DND-41 (cell line): ENCODE results near the gene PDE3B.
A peak's percentile ranks its signal among the peaks of the same experiment; 100 is the strongest.
"Not testable (repeated sequence)": the region's sequence is repeated elsewhere in the genome, so short reads cannot be mapped to it uniquely, and the experiment has no call there.

Experiments used
- ATAC-seq: fragments of 200-7000 bp; cut with Tn5 transposase; 3 replicates; pipeline ENCODE4 v1.9.1; 2021; ENCODE audit warnings: low read depth; ENCODE audit not compliant: insufficient read depth
- DNase-seq: peaks from one replicate; pipeline ENCODE4 v3.0.0-alpha.2; 2020
- H2AFZ ChIP-seq: 2 replicates; pipeline ENCODE4 v1.6.0; 2012; ENCODE audit warnings: low read depth, low read length
- H3K27ac ChIP-seq: 2 replicates; pipeline ENCODE4 v1.5.1; 2012; ENCODE audit warnings: low read length, inconsistent platforms
- H3K27me3 ChIP-seq: fragments of 200-600 bp; sonication (generic); 2 replicates; pipeline ENCODE4 v1.6.0; 2012; ENCODE audit warnings: low read length, mild to moderate bottlenecking, inconsistent platforms; ENCODE audit not compliant: insufficient read depth, poor library complexity
- H3K36me3 ChIP-seq: 2 replicates; pipeline ENCODE4 v1.5.1; 2012; ENCODE audit warnings: low read length, inconsistent platforms; ENCODE audit not compliant: insufficient read depth
- H3K4me1 ChIP-seq: 2 replicates; pipeline ENCODE4 v1.5.1; 2012; ENCODE audit warnings: mild to moderate bottlenecking, low read length; ENCODE audit not compliant: insufficient read depth
- H3K4me2 ChIP-seq: 2 replicates; pipeline ENCODE4 v1.6.0; 2012; ENCODE audit warnings: mild to moderate bottlenecking, moderate library complexity, low read length, inconsistent platforms; ENCODE audit not compliant: insufficient read depth
- H3K4me3 ChIP-seq, 2 experiments: fragments of 200-600 bp in 1 of 2; shearing (Covaris generic) in 1 of 2; 2 replicates each; pipeline ENCODE4 v1.5.1; 2012 to 2016; ENCODE audit warnings: inconsistent platforms in 2 of 2, low read length in 2 of 2, mild to moderate bottlenecking in 2 of 2, low read depth in 1 of 2, moderate library complexity in 1 of 2
- H3K79me2 ChIP-seq: 2 replicates; pipeline ENCODE4 v1.6.0; 2012; ENCODE audit warnings: low read length, inconsistent platforms; ENCODE audit not compliant: insufficient read depth
- H3K9ac ChIP-seq: 2 replicates; pipeline ENCODE4 v1.6.0; 2012; ENCODE audit warnings: low read depth, mild to moderate bottlenecking, inconsistent platforms, low read length, moderate library complexity
- H3K9me3 ChIP-seq: 2 replicates; pipeline ENCODE4 v1.5.1; 2012; ENCODE audit warnings: low read length, moderate library complexity, mild to moderate bottlenecking, inconsistent platforms; ENCODE audit not compliant: insufficient read depth, severe bottlenecking
- H4K20me1 ChIP-seq: 2 replicates; pipeline ENCODE4 v1.6.0; 2012; ENCODE audit warnings: low read length; ENCODE audit not compliant: insufficient read depth
- CTCF ChIP-seq: IDR thresholded peaks from 2 replicates; pipeline ENCODE4 v1.5.1; 2012; ENCODE audit warnings: borderline replicate concordance, low read length, moderate library complexity, mild to moderate bottlenecking; ENCODE audit not compliant: poor library complexity, severe bottlenecking; ENCODE audit errors: extremely low read depth
- EZH2 ChIP-seq: IDR thresholded peaks from 3 replicates; pipeline ENCODE4 v1.6.1; 2012; ENCODE audit warnings: borderline replicate concordance, low read depth, mild to moderate bottlenecking, moderate library complexity, low read length, inconsistent platforms; ENCODE audit not compliant: severe bottlenecking

The PDE3B gene

GRCh38 chr11:14773755-14774154, 130.2 kb downstream of the PDE3B start:
- no peak for DNase-seq
- no peak for ATAC-seq
- Histone ChIP-seq H3K4me3 (no peak overlapping the region), H3K9ac (no peak overlapping the region), H3K4me1 (no peaks in the 10 kb centered on the region), H3K4me2 (no peak overlapping the region), H2AFZ (no peak overlapping the region), H4K20me1 (peaks cover 6% of the 10 kb centered on the region; the same call in 1 of the 2 replicates), H3K79me2 (no peaks in the 10 kb centered on the region), H3K27ac (no peak overlapping the region), H3K27me3 (no peaks in the 10 kb centered on the region), H3K9me3 (no peaks in the 10 kb centered on the region), H3K36me3 (peaks cover 11% of the 10 kb centered on the region)
- no peak for TF ChIP-seq EZH2
- peak; percentile 48 for TF ChIP-seq CTCF

DNA sequence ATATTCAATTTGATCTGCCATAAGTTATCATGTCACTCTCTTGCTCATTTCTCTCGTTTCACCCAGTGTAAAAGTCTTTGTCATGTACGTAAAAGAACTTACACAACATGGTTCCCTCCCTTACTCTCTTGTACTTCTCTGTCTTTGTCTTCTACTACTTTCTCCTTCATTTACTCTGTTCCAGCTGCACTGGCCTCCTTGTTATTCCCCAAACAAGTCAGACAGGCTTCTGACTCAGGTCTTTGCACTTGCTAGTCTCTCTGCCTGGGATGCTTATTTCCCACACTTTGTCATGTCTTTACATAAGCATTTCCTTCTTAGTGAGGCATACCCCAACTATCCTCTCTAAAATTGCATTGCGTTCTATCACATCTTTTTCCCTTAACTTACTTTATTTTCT, 131.1 kb downstream of the PDE3B start:
- DNase-seq (no peak), ATAC-seq (no peak)
- H3K27me3 ChIP-seq = no peaks in the 10 kb centered on the region
- no peak overlapping the region for H3K27ac ChIP-seq
- no peak for TF ChIP-seq CTCF
- TF ChIP-seq EZH2 = no peak
- H3K4me2 ChIP-seq = no peak overlapping the region
- peaks cover 3% of the 10 kb centered on the region; the same call in 1 of the 2 replicates for H4K20me1 ChIP-seq
- no peaks in the 10 kb centered on the region for H3K9me3 ChIP-seq
- no peak overlapping the region for H3K4me3 ChIP-seq
- H3K36me3 ChIP-seq = peaks cover 11% of the 10 kb centered on the region
- no peaks in the 10 kb centered on the region for H3K4me1 ChIP-seq
- H2AFZ ChIP-seq = no peak overlapping the region
- H3K79me2 ChIP-seq = no peaks in the 10 kb centered on the region
- H3K9ac ChIP-seq = no peak overlapping the region

DNA sequence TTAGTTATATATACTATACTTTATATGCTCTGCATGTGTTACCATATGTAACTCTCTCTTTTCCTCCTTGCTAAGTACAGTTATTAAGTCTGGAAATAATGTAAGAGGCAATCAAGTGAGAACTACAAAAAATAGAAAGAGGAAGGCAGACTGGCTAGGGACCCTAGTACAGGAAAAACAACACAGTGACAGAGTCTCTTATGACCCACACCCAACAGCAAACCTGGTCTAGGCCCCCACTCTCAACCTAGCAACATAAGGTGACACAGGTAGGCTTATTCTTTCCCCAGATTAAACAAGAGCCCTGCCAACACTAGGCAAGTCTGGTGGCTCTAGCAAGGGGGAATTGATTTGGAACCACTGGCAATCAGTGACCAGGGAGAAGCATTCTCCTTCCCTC, 132.3 kb downstream of the PDE3B start:
- no peak overlapping the region for H3K4me3 ChIP-seq
- TF ChIP-seq EZH2 = no peak
- no peak for TF ChIP-seq CTCF
- no peaks in the 10 kb centered on the region for H3K27me3 ChIP-seq
- H2AFZ ChIP-seq = no peak overlapping the region
- no peak overlapping the region for H3K4me2 ChIP-seq
- H3K27ac ChIP-seq = 0 out of 2 replicates have a peak overlapping the region, but pooled peaks have one; percentile 36
- H3K9me3 ChIP-seq = no peaks in the 10 kb centered on the region
- H4K20me1 ChIP-seq = 0 out of 2 replicates have a peak, but pooled peaks cover 3% of the 10 kb centered on the region
- no peak overlapping the region for H3K9ac ChIP-seq
- no peaks in the 10 kb centered on the region for H3K79me2 ChIP-seq
- ATAC-seq (no peak), DNase-seq (no peak)
- peaks cover 11% of the 10 kb centered on the region for H3K36me3 ChIP-seq
- H3K4me1 ChIP-seq = no peaks in the 10 kb centered on the region

GRCh38 chr11:14778460-14778859, 134.9 kb downstream of the PDE3B start:
- not testable (repeated sequence) for H3K27ac ChIP-seq, DNase-seq, ATAC-seq

More at GRCh38 chr11:14778460-14778859, 134.9 kb downstream of the PDE3B start:
- not testable (repeated sequence) for H3K4me3 ChIP-seq, H2AFZ ChIP-seq, H3K9me3 ChIP-seq, H4K20me1 ChIP-seq, H3K4me1 ChIP-seq, H3K4me2 ChIP-seq, H3K27me3 ChIP-seq, H3K9ac ChIP-seq, H3K79me2 ChIP-seq
- peaks cover 11% of the 10 kb centered on the region for H3K36me3 ChIP-seq
